Panc1 (cell line): Measurements from ENCODE around the gene MPIG6B. TPM values are rescaled to one million over a fixed set of nuclear protein-coding genes. Genes with fewer than 3 reads are reported as not detected.

Experiments used
- ATAC-seq: fragments of 200-7000 bp; cut with Tn5 transposase; 2 replicates; pipeline ENCODE4 v1.9.1; 2020; ENCODE audit warnings: mild to moderate bottlenecking, moderate library complexity
- BruUV-seq: library from RNA; stranded (reverse); fragments of 400-500 nt; replicated peaks from 2 replicates; lab custom pipeline; 2021; lab: Mats Ljungman, UMichigan
- CTCF ChIA-PET: fragments of 300-600 bp; sonication (Branson Sonifier 250); formaldehyde crosslinking; loops from one replicate; lab custom pipeline; 2022; ENCODE audit warnings: antibody characterized with exemption; lab: Charles Lee
- POLR2A ChIA-PET: fragments of 300-600 bp; sonication (Branson Sonifier 250); formaldehyde crosslinking; loops from one replicate; lab custom pipeline; 2022; ENCODE audit warnings: antibody characterized with exemption; lab: Charles Lee
- DNase-seq: peaks from one replicate; pipeline ENCODE4 v3.0.0-alpha.2; 2010; ENCODE audit warnings: low read depth, low spot score
- H3K27ac ChIP-seq: 2 replicates; pipeline ENCODE4 v1.5.1; 2011; ENCODE audit warnings: mild to moderate bottlenecking, low read length, inconsistent platforms
- H3K27me3 ChIP-seq: fragments of 200-500 bp; sonication (Bioruptor generic); 2 replicates; pipeline ENCODE4 v1.6.0; 2014; ENCODE audit warnings: low read length, inconsistent platforms; ENCODE audit not compliant: control insufficient read depth, insufficient read depth
- H3K36me3 ChIP-seq: fragments of 200-500 bp; sonication (Bioruptor generic); 2 replicates; pipeline ENCODE4 v1.5.1; 2014; ENCODE audit warnings: inconsistent platforms, mild to moderate bottlenecking, low read length, moderate library complexity; ENCODE audit not compliant: control insufficient read depth, insufficient read depth
- H3K4me1 ChIP-seq: 2 replicates; pipeline ENCODE4 v1.5.1; 2011; ENCODE audit warnings: inconsistent platforms, mild to moderate bottlenecking, low read length, moderate library complexity; ENCODE audit not compliant: control insufficient read depth, insufficient read depth
- H3K4me3 ChIP-seq, 2 experiments: 2 replicates each; pipeline ENCODE4 v1.5.1; 2011 to 2012; ENCODE audit warnings: low read depth in 2 of 2, low read length in 2 of 2, mild to moderate bottlenecking in 2 of 2, inconsistent platforms in 1 of 2, moderate library complexity in 1 of 2
- H3K9me3 ChIP-seq: fragments of 200-500 bp; sonication (Bioruptor generic); 2 replicates; pipeline ENCODE4 v1.5.1; 2014; ENCODE audit warnings: low read depth, mild to moderate bottlenecking, inconsistent platforms, low read length, moderate library complexity; ENCODE audit not compliant: control insufficient read depth, insufficient read depth
- CTCF ChIP-seq: fragments of 450-650 bp; IDR thresholded peaks from 2 replicates; pipeline ENCODE4 v1.5.1; 2017; ENCODE audit warnings: mild to moderate bottlenecking
- POLR2AphosphoS5 ChIP-seq: IDR thresholded peaks from 2 replicates; pipeline ENCODE4 v1.6.1; 2012; ENCODE audit warnings: mild to moderate bottlenecking, low read depth, low read length, moderate library complexity
- REST ChIP-seq, 2 experiments: IDR thresholded peaks; 2 replicates each; pipeline ENCODE4 v1.6.1; 2011 to 2012; ENCODE audit warnings: low read depth in 2 of 2, control low read depth in 1 of 2, low read length in 1 of 2, mild to moderate bottlenecking in 1 of 2, moderate library complexity in 1 of 2; ENCODE audit not compliant: insufficient read depth in 1 of 2
- SIN3A ChIP-seq: IDR thresholded peaks from 2 replicates; pipeline ENCODE4 v1.6.1; 2012; ENCODE audit warnings: low read depth, mild to moderate bottlenecking, low read length, moderate library complexity, borderline replicate concordance; ENCODE audit not compliant: insufficient read depth
- TCF7L2 ChIP-seq: IDR thresholded peaks from 2 replicates; pipeline ENCODE4 v1.6.1; 2011; ENCODE audit warnings: mild to moderate bottlenecking, low read depth, low read length, inconsistent platforms
- in situ Hi-C: cut with HindIII; loops from 2 replicates; pipeline ENCODE4 v1.10.0; 2016; ENCODE audit warnings: low sequenced_read_pairs, low pct_unique_long_range_greater_than_20kb
- intact Hi-C: fragments of 100-400 bp; cut with micrococcal nuclease; formaldehyde crosslinking; loops from one replicate; pipeline ENCODE4 v1.10.0; 2022; ENCODE audit not compliant: unreplicated experiment
- total RNA-seq: library from RNA; stranded (reverse); gene quantifications from one replicate; pipeline ENCODE4 v1.2.1, GENCODE V29; 2021; ENCODE audit not compliant: unreplicated experiment

Gene MPIG6B
- total RNA-seq, 1 experiment from 2014 or later: not detected

- Histone ChIP-seq H3K4me1 (peaks cover 7% of the 10 kb centered on the region), H3K4me3 (no peak overlapping the region), H3K27ac (no peak overlapping the region), H3K9me3 (no peaks in the 10 kb centered on the region), H3K36me3 (peaks cover 2% of the 10 kb centered on the region; the same call in 1 of the 2 replicates), H3K27me3 (no peaks in the 10 kb centered on the region)
- ChIA-PET POLR2A (no interaction called here), CTCF (no interaction called here)
- TF ChIP-seq TCF7L2: no peak
- TF ChIP-seq SIN3A: no peak
- no peak for TF ChIP-seq REST (IDR thresholded peaks at IDR 0.05; ENCODE audit: insufficient read depth in 1 of 2, low read depth in 2 of 2, low read length in 1 of 2)
- no peak for TF ChIP-seq POLR2AphosphoS5
- no peak for TF ChIP-seq CTCF
- no peak for DNase-seq
- no TSS peak for BruUV-seq
- no peak for ATAC-seq
- intact Hi-C loops (no loop called here), in situ Hi-C loops (no loop called here)
Observed at GRCh38 chr6:31705931-31706330, 17.2 kb upstream of the MPIG6B start.

GRCh38 chr6:31706599-31706998 lies 16.6 kb upstream of the MPIG6B start, which contains the start of gene LY6G6F:
LY6G6F (plus strand) TSS chr6:31706866; CDS start chr6:31706907, 41 bp downstream.
- Histone ChIP-seq H3K36me3 (peaks cover 2% of the 10 kb centered on the region; the same call in 1 of the 2 replicates), H3K27ac (no peak within 1 kb of the TSS), H3K9me3 (no peaks in the 10 kb centered on the region), H3K4me3 (no peak within 1 kb of the TSS), H3K4me1 (peaks cover 7% of the 10 kb centered on the region), H3K27me3 (no peaks in the 10 kb centered on the region)
- TF ChIP-seq REST (IDR thresholded peaks at IDR 0.05; ENCODE audit: insufficient read depth in 1 of 2, low read depth in 2 of 2, low read length in 1 of 2) (no peak), SIN3A (no peak), POLR2AphosphoS5 (no peak), CTCF (no peak), TCF7L2 (no peak)
- DNase-seq (no peak), ATAC-seq (no peak)
- POLR2A ChIA-PET: interaction anchor here (0.6 kb wide), 1 partner anchor 11 kb away, joined by 9 read pairs; no protein-coding TSS in a partner anchor
- BruUV-seq: no TSS peak
- in situ Hi-C loops (no loop called here), intact Hi-C loops (no loop called here)
- CTCF ChIA-PET: no interaction called here
